Activated gamma-delta T cell (primary cell): ENCODE measurements around the gene TUBB.
"Not testable (repeated sequence)": the region's sequence is repeated elsewhere in the genome, so short reads cannot be mapped to it uniquely, and the experiment has no call there.

Source experiments
- DNase-seq: peaks from one replicate; lab custom pipeline; 2025; lab: John Stamatoyannopoulos, UW

The TUBB gene

GRCh38 chr6:30760549-30760948 is 40.4 kb downstream of the TUBB start:
- no peak for DNase-seq

GRCh38 chr6:30761791-30762429 is 41.8 kb downstream of the TUBB start:
- DNase-seq: no peak

GRCh38 chr6:30763155-30763617 is 43.0 kb downstream of the TUBB start:
- no peak for DNase-seq

GRCh38 chr6:30763618-30764489 is 43.7 kb downstream of the TUBB start:
- DNase-seq: no peak

- DNase-seq: not testable (repeated sequence)
These were observed 44.4 kb downstream of the TUBB start for GRCh38 chr6:30764490-30765043.

GRCh38 chr6:30765495-30765894 is 45.3 kb downstream of the TUBB start:
- DNase-seq: not testable (repeated sequence)

GRCh38 chr6:30766461-30767157 is 46.5 kb downstream of the TUBB start:
- DNase-seq: no peak

GRCh38 chr6:30767158-30767943 is 47.2 kb downstream of the TUBB start:
- DNase-seq: no peak

GRCh38 chr6:30767944-30768301 is 47.8 kb downstream of the TUBB start:
- no peak for DNase-seq

- no peak for DNase-seq
These were observed 48.5 kb downstream of the TUBB start for GRCh38 chr6:30768634-30769087.

GRCh38 chr6:30769088-30769852 is 49.1 kb downstream of the TUBB start:
- no peak for DNase-seq

GRCh38 chr6:30769853-30770524 is 49.8 kb downstream of the TUBB start:
- DNase-seq: no peak

GRCh38 chr6:30770592-30770991 is 50.4 kb downstream of the TUBB start:
- no peak for DNase-seq

- DNase-seq: no peak
These were observed 54.5 kb downstream of the TUBB start for GRCh38 chr6:30774701-30775100.
